Activated CD8-positive, alpha-beta memory T cell treated with anti-CD3 and anti-CD28 coated beads, Interleukin-2, amount 50 U/mL, for 48 hours (primary cell): Measurements from ENCODE around the gene AMOT.

ENCODE experiments used
- DNase-seq: peaks from one replicate; pipeline ENCODE4 v3.0.0-alpha.2; 2020

The AMOT gene

GRCh38 chrX:112798736-112799135 is 41.9 kb downstream of the AMOT start:
- no peak for DNase-seq

DNA sequence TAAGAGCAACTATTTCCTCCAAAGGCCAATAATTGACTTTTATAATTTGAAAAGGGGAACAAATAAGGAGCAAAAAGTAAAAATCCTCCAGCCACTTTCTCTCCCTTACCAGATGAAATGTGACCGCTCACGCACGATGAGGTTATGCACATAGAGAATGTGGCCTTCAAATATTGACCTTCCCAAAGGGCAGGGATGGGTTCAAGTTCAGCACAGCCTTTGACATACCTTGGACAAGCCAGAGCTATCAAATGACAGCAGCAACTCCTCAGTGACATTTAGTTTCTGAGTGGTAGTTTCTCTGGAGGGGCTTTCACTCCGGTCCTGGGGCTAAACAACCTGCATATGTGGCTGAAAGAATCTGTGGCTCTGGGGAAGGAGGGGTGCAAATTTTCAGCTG is 50.7 kb downstream of the AMOT start:
- DNase-seq = no peak

- DNase-seq = no peak
Observed at GRCh38 chrX:112786076-112786475, 54.6 kb downstream of the AMOT start.

DNA sequence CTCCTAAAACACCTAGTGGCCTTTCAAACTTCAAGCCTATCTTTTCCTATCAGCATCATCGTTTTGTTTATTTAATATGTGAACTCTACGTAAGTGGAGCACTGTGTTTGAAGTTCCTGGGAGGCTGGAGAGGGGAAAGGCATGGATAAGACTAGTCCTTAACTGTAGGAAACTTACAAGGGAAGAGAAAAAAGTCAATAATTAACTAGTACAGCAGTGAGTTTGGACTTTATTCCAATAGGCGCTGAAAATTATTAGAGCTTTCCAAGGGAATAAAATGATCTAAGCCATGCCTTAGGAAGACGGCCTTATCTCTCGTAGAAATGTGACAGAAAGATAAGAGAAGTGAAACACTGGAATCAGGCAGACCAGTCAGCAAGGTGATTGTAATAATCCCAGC is 55.3 kb downstream of the AMOT start:
- DNase-seq = no peak

- DNase-seq = no peak
Observed at GRCh38 chrX:112784692-112785091, 55.9 kb downstream of the AMOT start.

GRCh38 chrX:112779139-112779538 is 61.5 kb downstream of the AMOT start:
- DNase-seq = no peak

DNA sequence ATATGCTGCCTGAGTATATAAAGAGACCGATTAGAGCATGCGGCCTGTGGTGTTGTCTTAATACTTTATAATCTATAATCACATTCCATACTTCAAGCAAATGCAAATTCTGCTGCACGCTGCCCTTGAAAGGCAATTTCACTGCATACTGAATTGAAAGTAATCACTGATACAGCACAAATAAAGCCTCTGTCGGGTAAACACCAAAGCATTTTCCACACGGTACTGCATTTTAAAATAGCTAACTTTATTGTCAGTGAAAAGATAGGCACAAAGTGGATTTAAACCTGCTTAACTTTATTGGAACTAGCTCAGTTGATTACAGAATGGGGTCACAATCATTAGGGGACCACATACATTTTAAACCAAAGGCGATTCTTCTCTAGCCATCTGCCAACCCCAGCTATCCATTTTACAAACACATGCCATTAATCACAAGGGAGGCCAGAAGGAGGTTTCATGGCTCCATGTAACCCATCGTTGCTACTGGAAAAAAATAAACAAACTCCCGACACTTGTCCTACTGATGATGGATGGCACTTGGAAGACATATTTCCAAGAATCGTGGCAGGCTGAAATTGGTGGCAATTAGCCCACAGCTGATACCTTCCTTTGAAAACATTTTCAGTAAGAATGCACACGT is 65.9 kb downstream of the AMOT start:
- DNase-seq = no peak

GRCh38 chrX:112774142-112774541 is 66.5 kb downstream of the AMOT start:
- DNase-seq = no peak

GRCh38 chrX:112769034-112769433 is 71.6 kb downstream of the AMOT start:
- no peak for DNase-seq

DNA sequence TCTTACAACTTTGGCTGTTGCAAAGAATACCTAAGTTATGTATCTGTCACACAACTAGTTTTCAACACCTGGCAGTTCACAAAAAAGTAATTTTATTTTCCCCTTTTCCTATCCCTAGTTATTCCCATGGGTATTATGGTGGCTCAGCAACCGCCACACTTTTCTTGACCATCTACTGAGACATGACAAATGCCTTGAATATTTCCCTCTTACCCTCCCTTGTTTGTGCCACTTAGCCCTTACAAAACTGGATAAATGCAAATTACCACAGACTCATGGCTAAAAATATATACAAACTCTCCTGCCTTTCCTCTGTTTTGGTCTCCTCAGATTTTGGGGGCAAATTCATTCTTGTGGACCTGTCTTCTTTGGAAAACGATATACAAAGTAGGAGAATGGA is 72.1 kb downstream of the AMOT start:
- no peak for DNase-seq

DNA sequence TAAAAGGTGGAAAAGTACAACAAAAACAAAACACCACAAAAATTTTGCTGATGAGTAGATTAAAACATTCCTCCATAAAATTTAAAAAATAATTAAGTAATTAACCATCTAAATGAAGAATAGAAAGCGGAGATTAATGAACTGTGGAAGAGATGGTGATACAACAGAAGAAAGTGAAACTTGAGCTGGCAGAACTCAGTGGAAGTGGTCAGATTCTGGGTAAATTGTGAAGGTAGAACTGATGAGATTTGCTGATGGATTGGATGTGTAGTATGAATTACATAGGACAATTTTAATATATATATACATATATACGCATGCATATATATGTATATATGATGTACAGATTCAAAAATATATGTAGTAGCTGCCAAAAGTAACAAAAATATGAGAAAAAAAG is 73.9 kb downstream of the AMOT start:
- no peak for DNase-seq

- DNase-seq = no peak
Observed at GRCh38 chrX:112761242-112762207, 79.1 kb downstream of the AMOT start.

- DNase-seq = no peak
Observed at GRCh38 chrX:112760697-112761096, 79.9 kb downstream of the AMOT start.

DNA sequence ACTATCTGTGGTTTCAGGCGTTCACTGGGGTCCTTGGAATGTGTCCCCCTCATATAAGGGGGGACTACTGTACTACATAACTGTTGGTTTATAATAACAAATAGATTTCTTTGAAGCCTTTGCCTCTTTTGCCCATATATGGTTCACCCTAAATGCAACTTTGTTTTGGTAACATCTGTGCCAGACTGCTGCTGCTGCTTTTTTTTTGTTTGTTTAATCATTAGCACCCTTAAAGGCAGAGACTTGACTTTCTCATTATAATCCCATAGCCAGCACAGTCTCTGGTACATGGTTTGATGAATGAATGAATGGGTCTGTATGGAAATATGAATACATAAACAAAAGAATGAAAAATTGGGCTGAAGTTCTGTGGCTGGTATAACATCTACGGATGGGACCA is 80.7 kb downstream of the AMOT start:
- DNase-seq = no peak

- DNase-seq = no peak
Observed at GRCh38 chrX:112759512-112759911, 81.1 kb downstream of the AMOT start.

DNA sequence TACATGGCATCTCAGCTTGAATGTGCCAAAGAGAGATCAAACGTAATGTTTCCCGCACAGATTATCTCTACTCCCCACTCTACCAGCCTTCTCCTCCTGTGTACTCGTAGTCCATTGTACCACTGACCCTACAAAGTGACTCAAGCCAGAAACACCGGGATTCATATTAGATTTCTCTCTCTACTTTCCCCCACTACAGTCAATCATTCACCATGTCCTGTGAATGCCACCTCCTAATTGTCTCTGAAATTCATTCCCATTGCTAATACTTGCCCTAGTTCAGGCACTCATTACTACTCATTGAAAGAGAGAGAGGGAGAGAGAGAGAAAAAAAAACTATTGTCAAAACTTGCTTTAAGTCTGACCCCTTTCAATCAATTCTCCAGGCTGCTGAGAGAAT is 82.7 kb downstream of the AMOT start:
- no peak for DNase-seq

DNA sequence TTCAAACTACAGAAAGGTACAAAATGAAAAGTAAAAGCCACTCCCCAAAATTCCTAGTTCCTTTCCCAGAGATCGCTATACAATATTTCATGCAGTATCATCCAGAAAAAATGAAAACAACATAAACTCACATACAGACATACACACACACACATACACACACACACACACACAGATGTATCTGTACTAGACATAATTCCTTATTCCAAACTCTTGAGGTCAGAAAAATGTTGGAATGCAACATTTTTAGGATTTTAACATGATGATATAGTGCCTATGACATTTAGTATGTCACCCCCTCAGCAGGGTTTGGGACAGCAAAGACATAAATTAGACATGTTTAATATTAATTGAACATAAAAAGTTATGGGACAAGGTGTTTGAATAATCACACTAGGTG is 87.5 kb downstream of the AMOT start:
- DNase-seq = no peak

DNA sequence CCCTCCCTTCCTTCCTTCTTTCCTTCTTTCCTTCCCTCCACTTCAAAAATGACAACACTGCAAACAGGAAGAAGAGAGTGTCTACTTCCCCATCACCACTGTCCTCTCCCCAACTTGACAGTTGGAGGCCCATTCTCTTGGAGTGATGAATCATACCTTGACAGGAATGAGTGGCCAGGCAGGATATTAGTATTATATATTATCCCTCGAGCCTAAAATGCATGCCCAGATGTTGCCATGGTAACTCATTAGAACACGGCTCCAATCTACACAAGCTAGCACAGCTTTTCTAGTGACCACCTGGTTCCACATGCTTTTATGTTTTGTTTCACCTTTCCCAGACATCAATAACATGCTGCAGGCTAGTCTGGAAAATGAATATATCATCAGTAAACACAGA is 89.6 kb downstream of the AMOT start:
- DNase-seq = no peak

GRCh38 chrX:112746812-112747595 is 93.6 kb downstream of the AMOT start:
- no peak for DNase-seq

DNA sequence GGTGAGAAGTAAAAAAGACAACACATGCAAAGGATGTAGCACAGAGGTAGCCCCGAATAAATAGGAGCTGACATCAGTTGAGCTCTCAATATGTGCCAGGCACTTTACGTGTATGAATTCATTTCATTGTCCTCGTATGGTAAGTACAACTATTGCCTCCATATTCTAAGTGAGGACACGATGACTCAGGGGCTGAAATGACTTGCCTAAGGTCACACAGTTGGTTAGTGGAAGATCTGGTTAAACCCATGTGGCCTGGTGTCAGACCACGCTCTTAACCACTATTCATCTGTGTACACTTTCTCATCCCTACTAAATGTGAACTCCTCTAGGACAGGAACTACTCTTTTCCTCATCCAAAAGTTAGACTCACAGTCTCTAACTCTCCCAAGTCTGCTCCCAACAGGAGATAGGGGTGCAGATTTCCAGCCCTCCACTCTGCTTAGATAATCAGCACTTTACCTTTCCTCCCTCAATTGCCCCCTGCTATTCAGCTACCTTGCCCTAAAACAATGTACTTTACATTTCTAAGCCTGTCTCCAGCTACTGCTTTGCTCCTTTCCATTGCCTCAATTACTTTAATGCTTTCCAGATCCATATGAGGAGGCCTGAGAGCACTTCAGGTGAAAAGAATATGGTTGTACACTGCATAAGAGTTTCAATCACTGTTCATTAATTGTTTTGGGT is 102.1 kb downstream of the AMOT start:
- DNase-seq = peak; percentile 57

DNA sequence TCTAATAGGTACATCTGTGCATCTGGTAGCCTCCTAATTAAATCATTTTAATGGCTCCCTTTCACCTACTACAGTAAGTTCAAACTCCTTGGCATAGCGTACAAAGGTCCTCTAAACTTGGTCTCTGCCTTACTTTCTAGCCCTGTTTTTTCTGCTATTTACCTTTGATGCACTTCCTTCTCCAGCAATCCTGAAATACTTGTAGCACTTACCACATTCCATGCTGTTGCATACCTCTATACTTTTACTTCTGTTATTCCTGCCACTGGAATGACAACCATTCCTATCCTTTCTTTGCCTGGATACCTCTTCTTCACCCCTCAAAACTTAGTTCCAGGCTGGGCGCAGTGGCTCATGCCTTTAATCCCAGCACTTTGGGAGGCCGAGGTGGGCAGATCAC is 104.3 kb downstream of the AMOT start:
- no peak for DNase-seq

DNA sequence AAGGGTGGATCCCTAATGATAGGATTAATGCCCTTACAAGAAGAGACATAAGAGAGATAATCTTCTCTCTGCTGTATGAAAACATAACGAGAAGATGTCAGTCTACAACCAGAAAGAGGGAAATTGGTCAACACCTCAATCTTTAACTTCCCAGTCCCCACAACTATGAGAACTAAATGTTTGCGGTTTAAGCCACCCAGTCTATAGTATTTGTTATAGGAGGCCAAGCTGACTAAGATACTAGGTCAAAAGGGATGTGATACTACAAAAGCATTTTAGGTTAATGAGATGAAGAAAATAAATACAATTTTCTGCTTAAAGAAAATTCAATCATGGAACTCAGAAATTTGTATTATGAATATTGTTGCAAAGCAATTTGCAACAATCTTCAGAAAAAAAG is 105.5 kb downstream of the AMOT start:
- DNase-seq = no peak

DNA sequence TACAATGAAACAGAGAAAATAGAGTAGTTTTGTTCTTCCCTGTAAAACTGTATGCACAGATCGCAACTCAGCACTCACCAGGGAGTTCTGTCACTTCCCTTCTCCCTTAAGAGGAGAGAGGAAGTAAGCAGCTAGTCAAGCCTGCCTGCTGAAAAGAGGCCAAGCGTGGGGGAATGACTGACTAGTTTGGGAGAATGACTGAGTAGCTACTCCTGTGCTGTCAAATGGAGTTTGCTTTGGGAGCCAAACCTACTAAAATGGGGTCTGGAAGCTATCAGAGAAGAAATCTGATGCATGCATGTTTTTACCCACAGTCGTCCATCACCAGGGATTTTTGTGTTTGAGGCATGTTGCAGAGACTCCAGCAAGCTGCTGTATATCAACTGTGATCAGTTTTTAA is 106.3 kb downstream of the AMOT start:
- DNase-seq = no peak
